HG03575 (cell line): Measurements from ENCODE around the gene TELO2.

Experiments
- ATAC-seq: cut with Tn5 transposase; IDR thresholded peaks from one replicate; pipeline ENCODE4 v1.9.1; 2021; ENCODE audit not compliant: unreplicated experiment, insufficient number of reproducible peaks, low FRiP score; ENCODE audit errors: extremely low read depth

Gene TELO2

GRCh38 chr16:1493746-1494094 lies 560 bp downstream of the TELO2 start:
- no peak for ATAC-seq

- ATAC-seq = no peak
These were observed 1.0 kb downstream of the TELO2 start for GRCh38 chr16:1494129-1494640.

- ATAC-seq = no peak
These were observed 1.6 kb downstream of the TELO2 start for GRCh38 chr16:1494711-1495110.

- ATAC-seq = no peak
These were observed 2.2 kb downstream of the TELO2 start for GRCh38 chr16:1495211-1495888.

- ATAC-seq = no peak
These were observed 2.7 kb downstream of the TELO2 start for GRCh38 chr16:1495889-1496262.

- ATAC-seq = no peak
These were observed 3.3 kb downstream of the TELO2 start for GRCh38 chr16:1496464-1496863.

- ATAC-seq = no peak
These were observed 3.9 kb downstream of the TELO2 start for GRCh38 chr16:1497014-1497598.

- no peak for ATAC-seq
These were observed 5.9 kb downstream of the TELO2 start for GRCh38 chr16:1498899-1499676.

- ATAC-seq = no peak
These were observed 6.8 kb downstream of the TELO2 start for GRCh38 chr16:1499756-1500464.

GRCh38 chr16:1500465-1501150 lies 7.4 kb downstream of the TELO2 start:
- no peak for ATAC-seq

GRCh38 chr16:1501630-1502029 lies 8.5 kb downstream of the TELO2 start:
- ATAC-seq = no peak

- no peak for ATAC-seq
These were observed 9.2 kb downstream of the TELO2 start for GRCh38 chr16:1502092-1503004.

GRCh38 chr16:1503110-1503955 lies 10.2 kb downstream of the TELO2 start:
- ATAC-seq = no peak

- ATAC-seq = no peak
These were observed 12.1 kb downstream of the TELO2 start for GRCh38 chr16:1505073-1505844.

GRCh38 chr16:1505912-1506311 lies 12.8 kb downstream of the TELO2 start:
- ATAC-seq = no peak

- ATAC-seq = no peak
These were observed 13.5 kb downstream of the TELO2 start for GRCh38 chr16:1506494-1507213.
